Activated CD8-positive, alpha-beta T cell treated with anti-CD3 and anti-CD28 coated beads, Interleukin-2, amount 10 ng/mL, durations not matched to agents 7 days and 5 days (primary cell): Measurements from ENCODE around the gene HAS3. TPM values are rescaled to one million over a fixed set of nuclear protein-coding genes. Genes with fewer than 3 reads are reported as not detected.
A peak's percentile ranks its signal among the peaks of the same experiment; 100 is the strongest.
"Not testable (repeated sequence)": the region's sequence is repeated elsewhere in the genome, so short reads cannot be mapped to it uniquely, and the experiment has no call there.

ENCODE experiments used
- ATAC-seq: fragments of 150-1000 bp; cut with Tn5 transposase; one replicate; pipeline ENCODE4 v1.10.0; 2021; ENCODE audit warnings: moderate library complexity
- CTCF ChIA-PET: fragments of 350-600 bp; sonication (Branson Sonifier 250); formaldehyde crosslinking; loops from one replicate; lab custom pipeline; 2021; ENCODE audit warnings: antibody characterized with exemption; lab: Charles Lee
- POLR2A ChIA-PET: fragments of 350-600 bp; sonication (Branson Sonifier 250); formaldehyde crosslinking; loops from one replicate; lab custom pipeline; 2021; ENCODE audit warnings: antibody characterized with exemption; lab: Charles Lee
- DNase-seq: peaks from one replicate; pipeline ENCODE4 v3.0.0-alpha.2; 2020
- H3K27ac Mint-ChIP-seq: one replicate; pipeline ENCODE4 v1.8.0; 2021; ENCODE audit warnings: mild to moderate bottlenecking, mixed read lengths
- H3K27me3 Mint-ChIP-seq: one replicate; pipeline ENCODE4 v1.8.0; 2021; ENCODE audit warnings: low read depth, mixed read lengths
- H3K36me3 Mint-ChIP-seq: one replicate; pipeline ENCODE4 v1.8.0; 2021; ENCODE audit warnings: low read depth, mixed read lengths
- H3K4me1 Mint-ChIP-seq: one replicate; pipeline ENCODE4 v1.8.0; 2021; ENCODE audit warnings: low read depth, mixed read lengths
- H3K4me3 Mint-ChIP-seq: one replicate; pipeline ENCODE4 v1.8.0; 2021; ENCODE audit warnings: mild to moderate bottlenecking, mixed read lengths
- H3K9me3 Mint-ChIP-seq: one replicate; pipeline ENCODE4 v1.8.0; 2022; ENCODE audit warnings: mixed read lengths; ENCODE audit not compliant: insufficient read depth
- total RNA-seq, 2 experiments: library from RNA; stranded (reverse); gene quantifications; one replicate each; pipeline ENCODE4 v1.2.3, GENCODE V29; 2021

Gene HAS3, protein sequence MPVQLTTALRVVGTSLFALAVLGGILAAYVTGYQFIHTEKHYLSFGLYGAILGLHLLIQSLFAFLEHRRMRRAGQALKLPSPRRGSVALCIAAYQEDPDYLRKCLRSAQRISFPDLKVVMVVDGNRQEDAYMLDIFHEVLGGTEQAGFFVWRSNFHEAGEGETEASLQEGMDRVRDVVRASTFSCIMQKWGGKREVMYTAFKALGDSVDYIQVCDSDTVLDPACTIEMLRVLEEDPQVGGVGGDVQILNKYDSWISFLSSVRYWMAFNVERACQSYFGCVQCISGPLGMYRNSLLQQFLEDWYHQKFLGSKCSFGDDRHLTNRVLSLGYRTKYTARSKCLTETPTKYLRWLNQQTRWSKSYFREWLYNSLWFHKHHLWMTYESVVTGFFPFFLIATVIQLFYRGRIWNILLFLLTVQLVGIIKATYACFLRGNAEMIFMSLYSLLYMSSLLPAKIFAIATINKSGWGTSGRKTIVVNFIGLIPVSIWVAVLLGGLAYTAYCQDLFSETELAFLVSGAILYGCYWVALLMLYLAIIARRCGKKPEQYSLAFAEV
- under 1 TPM; 0.44 to 0.47 TPM for total RNA-seq

DNA sequence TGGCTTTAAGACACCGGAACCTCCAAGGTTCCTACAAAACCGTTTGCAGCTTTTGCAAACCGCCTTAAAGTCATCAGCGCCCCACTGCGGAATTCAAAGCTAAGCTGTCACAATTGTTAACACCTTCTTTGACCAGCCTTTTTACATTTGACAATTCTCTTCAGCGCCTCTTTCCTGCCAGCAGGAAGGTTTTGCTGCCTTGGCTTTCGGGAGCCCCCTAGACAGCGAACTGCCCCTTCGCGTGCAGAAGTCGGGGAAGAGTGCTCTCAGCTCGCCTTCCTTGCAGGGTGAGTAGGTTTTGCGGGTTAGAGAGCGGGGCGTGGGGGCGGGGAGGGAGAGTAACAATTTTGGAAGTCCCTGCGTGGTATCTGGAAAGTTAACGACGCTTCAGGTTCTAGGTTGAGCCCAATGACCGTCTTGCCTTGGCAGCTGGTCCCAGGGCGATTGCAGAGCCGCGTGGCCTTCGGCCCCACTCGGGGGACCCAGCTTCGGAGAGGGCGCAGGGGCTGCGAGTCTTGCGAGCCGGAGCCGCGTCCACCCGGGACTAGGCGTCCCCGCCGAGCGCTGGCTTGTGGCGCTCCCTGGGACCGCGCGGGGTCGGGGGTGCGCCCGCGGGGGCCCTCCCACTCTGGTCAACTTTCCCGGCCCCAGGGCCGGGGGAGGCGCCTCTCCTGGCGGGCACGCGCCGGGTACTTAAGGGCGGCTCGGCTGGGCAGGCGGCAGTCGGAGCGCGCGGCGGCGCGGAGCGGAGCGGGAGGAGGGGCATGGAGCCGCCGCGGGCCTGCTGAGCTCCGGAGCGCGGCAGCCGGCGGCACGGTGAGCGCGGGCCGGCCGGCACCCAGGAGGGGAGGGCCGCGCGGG is at the start of gene HAS3:
Gene HAS3 (plus strand): TSS at position 153 of the 861 bp plus-strand sequence. CDS start 3,743 bp downstream, outside the sequence.
- Mint-ChIP-seq H3K36me3 (peaks cover 3% of the 10 kb centered on the region), H3K4me3 (peak within 1 kb of the TSS; percentile 72), H3K4me1 (peaks cover 20% of the 10 kb centered on the region), H3K27me3 (peaks cover 37% of the 10 kb centered on the region), H3K9me3 (no peaks in the 10 kb centered on the region), H3K27ac (no peak within 1 kb of the TSS)
- CTCF ChIA-PET: interaction anchor here (0.7 to 2.1 kb wide), 9 partner anchors 12 to 515 kb away, joined by 3 to 10 read pairs (median 6); partner anchors contain the start of genes CHTF8 and UTP4
- ATAC-seq: peak; percentile 81
- peak; percentile 51 for DNase-seq
- POLR2A ChIA-PET: interaction anchor here (1.2 kb wide), 1 partner anchor 26 kb away, joined by 5 read pairs; no protein-coding TSS in a partner anchor

GRCh38 chr16:69055980-69056379 is 49.5 kb upstream of the HAS3 start:
- no peaks in the 10 kb centered on the region for H3K27me3 Mint-ChIP-seq
- no peaks in the 10 kb centered on the region for H3K9me3 Mint-ChIP-seq
- no peak overlapping the region for H3K27ac Mint-ChIP-seq
- ChIA-PET CTCF (no interaction called here), POLR2A (no interaction called here)
- H3K36me3 Mint-ChIP-seq: no peaks in the 10 kb centered on the region
- DNase-seq (no peak), ATAC-seq (no peak)
- H3K4me3 Mint-ChIP-seq: no peak overlapping the region
- peaks cover 4% of the 10 kb centered on the region for H3K4me1 Mint-ChIP-seq

DNA sequence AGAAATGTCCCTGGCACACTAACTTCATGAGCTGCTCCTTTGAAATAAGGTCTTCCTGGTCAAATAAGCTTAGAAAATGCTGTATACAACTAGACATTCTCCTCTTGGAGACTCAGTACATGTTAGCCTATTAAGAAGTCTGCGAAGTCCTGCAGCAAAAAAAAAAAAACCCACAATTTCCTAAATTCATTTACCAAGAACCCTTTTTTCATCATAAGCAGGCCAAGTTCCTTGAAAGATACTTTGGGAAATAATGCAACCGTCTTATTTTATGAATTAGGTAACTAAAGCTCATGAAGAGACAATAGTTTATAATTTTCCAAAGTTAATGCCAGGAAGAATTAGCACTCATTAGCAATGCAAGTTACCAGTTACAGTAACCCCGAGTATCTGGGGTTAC is 49.0 kb upstream of the HAS3 start:
- Mint-ChIP-seq H3K4me3 (no peak overlapping the region), H3K36me3 (no peaks in the 10 kb centered on the region), H3K27me3 (no peaks in the 10 kb centered on the region), H3K27ac (no peak overlapping the region), H3K9me3 (no peaks in the 10 kb centered on the region), H3K4me1 (peaks cover 4% of the 10 kb centered on the region)
- DNase-seq: no peak
- no peak for ATAC-seq
- CTCF ChIA-PET: no interaction called here
- POLR2A ChIA-PET: no interaction called here

- H3K4me3 Mint-ChIP-seq: no peak overlapping the region
- H3K9me3 Mint-ChIP-seq: no peaks in the 10 kb centered on the region
- peaks cover 4% of the 10 kb centered on the region for H3K4me1 Mint-ChIP-seq
- no peak overlapping the region for H3K27ac Mint-ChIP-seq
- CTCF ChIA-PET: interaction anchor here (0.6 kb wide), 1 partner anchor 31 kb away, joined by 3 read pairs; no protein-coding TSS in a partner anchor
- POLR2A ChIA-PET: no interaction called here
- DNase-seq (no peak), ATAC-seq (no peak)
- H3K27me3 Mint-ChIP-seq: no peaks in the 10 kb centered on the region
- no peaks in the 10 kb centered on the region for H3K36me3 Mint-ChIP-seq
Measured at GRCh38 chr16:69057400-69058378, 47.8 kb upstream of the HAS3 start.

GRCh38 chr16:69063491-69063890 is 42.0 kb upstream of the HAS3 start:
- not testable (repeated sequence) for ATAC-seq

GRCh38 chr16:69064124-69064763 is 41.2 kb upstream of the HAS3 start:
- no peaks in the 10 kb centered on the region for H3K4me1 Mint-ChIP-seq
- CTCF ChIA-PET: no interaction called here
- H3K27ac Mint-ChIP-seq: no peak overlapping the region
- no peaks in the 10 kb centered on the region for H3K9me3 Mint-ChIP-seq
- POLR2A ChIA-PET: no interaction called here
- DNase-seq (no peak), ATAC-seq (no peak)
- H3K36me3 Mint-ChIP-seq: no peaks in the 10 kb centered on the region
- no peak overlapping the region for H3K4me3 Mint-ChIP-seq
- no peaks in the 10 kb centered on the region for H3K27me3 Mint-ChIP-seq

More at GRCh38 chr16:69063491-69063890, 42.0 kb upstream of the HAS3 start:
- H3K27ac Mint-ChIP-seq, H3K27me3 Mint-ChIP-seq, H3K36me3 Mint-ChIP-seq, H3K9me3 Mint-ChIP-seq, H3K4me1 Mint-ChIP-seq, POLR2A ChIA-PET, H3K4me3 Mint-ChIP-seq, DNase-seq, CTCF ChIA-PET: not testable (repeated sequence)

DNA sequence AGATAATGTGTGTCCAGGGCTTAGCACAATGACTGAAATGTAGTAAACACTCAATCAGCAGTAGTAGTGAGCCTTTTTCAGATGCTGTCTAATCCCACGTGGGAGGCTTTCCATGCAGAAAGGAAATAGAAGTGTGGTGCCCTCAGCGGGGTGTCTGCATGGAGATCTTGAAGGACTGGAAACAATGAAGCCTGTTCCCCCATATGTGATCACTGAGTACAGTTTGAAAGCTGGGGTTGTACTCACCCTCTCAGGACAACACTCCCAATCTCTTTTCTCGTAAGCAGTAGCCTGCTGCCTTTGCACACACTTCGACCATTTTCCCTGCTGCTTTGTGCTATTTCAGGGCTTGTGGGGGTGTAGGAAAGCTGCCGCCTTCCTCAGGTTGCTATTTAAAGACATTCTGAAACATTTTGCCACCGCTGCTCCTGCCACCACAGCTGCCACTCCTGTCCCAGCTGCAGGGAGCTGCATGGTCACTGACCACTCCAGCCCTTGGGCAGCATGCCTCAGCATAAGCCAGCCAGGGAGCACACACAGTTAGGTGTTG is 40.6 kb upstream of the HAS3 start:
- Mint-ChIP-seq H3K9me3 (no peaks in the 10 kb centered on the region), H3K4me1 (no peaks in the 10 kb centered on the region), H3K27ac (no peak overlapping the region), H3K4me3 (no peak overlapping the region), H3K27me3 (no peaks in the 10 kb centered on the region), H3K36me3 (no peaks in the 10 kb centered on the region)
- POLR2A ChIA-PET: no interaction called here
- ATAC-seq (no peak), DNase-seq (no peak)
- CTCF ChIA-PET: no interaction called here

GRCh38 chr16:69069504-69069903 is 35.9 kb upstream of the HAS3 start:
- ChIA-PET POLR2A (no interaction called here), CTCF (no interaction called here)
- no peak for ATAC-seq
- Mint-ChIP-seq H3K27ac (no peak overlapping the region), H3K4me3 (no peak overlapping the region), H3K27me3 (no peaks in the 10 kb centered on the region), H3K9me3 (no peaks in the 10 kb centered on the region), H3K4me1 (no peaks in the 10 kb centered on the region), H3K36me3 (no peaks in the 10 kb centered on the region)
- DNase-seq: no peak

GRCh38 chr16:69071036-69071435 is 34.4 kb upstream of the HAS3 start:
- Mint-ChIP-seq H3K4me1 (no peaks in the 10 kb centered on the region), H3K27ac (no peak overlapping the region), H3K36me3 (no peaks in the 10 kb centered on the region), H3K27me3 (no peaks in the 10 kb centered on the region), H3K9me3 (no peaks in the 10 kb centered on the region), H3K4me3 (no peak overlapping the region)
- ChIA-PET POLR2A (interaction anchor here (0.5 kb wide), 1 partner anchor 71 kb away, joined by 3 read pairs; no protein-coding TSS in a partner anchor), CTCF (no interaction called here)
- DNase-seq (no peak), ATAC-seq (no peak)

DNA sequence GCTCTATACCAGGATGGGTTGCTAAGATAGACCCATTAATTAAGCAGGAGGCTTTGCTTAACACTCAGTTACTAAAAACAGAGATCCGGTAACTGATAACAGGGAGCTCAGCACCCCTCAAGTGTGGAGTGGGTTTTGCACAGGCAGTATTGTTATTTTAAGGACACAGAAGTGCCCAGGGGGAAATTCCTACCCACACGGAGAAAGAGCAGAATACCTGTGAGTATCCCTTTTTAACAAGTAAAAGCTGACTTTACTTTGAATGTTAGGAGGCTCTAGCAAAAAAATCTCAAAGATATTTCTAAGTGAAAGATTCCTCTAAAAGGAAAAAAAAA is 32.8 kb upstream of the HAS3 start:
- no peaks in the 10 kb centered on the region for H3K9me3 Mint-ChIP-seq
- POLR2A ChIA-PET: no interaction called here
- no peak overlapping the region for H3K4me3 Mint-ChIP-seq
- CTCF ChIA-PET: interaction anchor here (0.6 kb wide), 1 partner anchor 510 kb away, joined by 3 read pairs; no protein-coding TSS in a partner anchor
- DNase-seq (no peak), ATAC-seq (no peak)
- no peaks in the 10 kb centered on the region for H3K4me1 Mint-ChIP-seq
- no peaks in the 10 kb centered on the region for H3K36me3 Mint-ChIP-seq
- H3K27me3 Mint-ChIP-seq: no peaks in the 10 kb centered on the region
- no peak overlapping the region for H3K27ac Mint-ChIP-seq
